GM12878 (cell line): ENCODE data around the gene RUNDC3A. TPM values are rescaled to one million over a fixed set of nuclear protein-coding genes. Genes with fewer than 3 reads are reported as not detected.

Experiments used
- ATAC-seq: fragments of 200-7000 bp; cut with Tn5 transposase; 3 replicates; pipeline ENCODE4 v1.9.1; 2020; ENCODE audit warnings: mild to moderate bottlenecking, moderate library complexity
- BruUV-seq: library from RNA; stranded (reverse); fragments of 400-500 nt; replicated peaks from 2 replicates; lab custom pipeline; 2021; lab: Mats Ljungman, UMichigan
- CTCF ChIA-PET: fragments of 300-600 bp; sonication (Branson Sonifier 250); formaldehyde crosslinking; extraction: SDS; loops from one replicate; lab custom pipeline; 2021; ENCODE audit warnings: inconsistent platforms; lab: Yijun Ruan, JAX
- POLR2A ChIA-PET: fragments of 350-600 bp; formaldehyde crosslinking; extraction: SDS; loops from one replicate; lab custom pipeline; 2021; ENCODE audit warnings: inconsistent platforms; lab: Charles Lee
- RAD21 ChIA-PET: fragments of 300-600 bp; sonication (Branson Sonifier 250); formaldehyde crosslinking; loops from one replicate; lab custom pipeline; 2023; ENCODE audit warnings: antibody characterized with exemption; ENCODE audit not compliant: unreplicated experiment; lab: Charles Lee
- SMC1A ChIA-PET: fragments of 300-600 bp; sonication (Branson Sonifier 250); formaldehyde crosslinking; loops from one replicate; lab custom pipeline; 2023; ENCODE audit not compliant: unreplicated experiment, uncharacterized antibody; lab: Charles Lee
- DNase-seq: peaks from one replicate; pipeline ENCODE4 v3.0.0-alpha.2; 2011; ENCODE audit warnings: low read depth, low spot score
- FAIRE-seq: peaks from 3 replicates; lab custom pipeline; 2011; peaks lifted over from hg19 to GRCh38; lab: Jason Lieb, UNC
- H2AFZ ChIP-seq: 2 replicates; pipeline ENCODE4 v1.6.0; 2011; ENCODE audit warnings: low read depth, low read length, control low read depth; ENCODE audit not compliant: control insufficient read depth
- H3K27ac ChIP-seq: 2 replicates; pipeline ENCODE4 v1.5.1; 2011; ENCODE audit warnings: control low read depth; ENCODE audit not compliant: control insufficient read depth, insufficient read depth
- H3K27me3 ChIP-seq, 2 experiments: replicated peaks in 1 of 2; 2 replicates each; pipeline versions ENCODE4 v1.6.0 to v1.6.1; 2011; ENCODE audit warnings: low read length in 1 of 2; ENCODE audit not compliant: control insufficient read depth in 2 of 2, insufficient read depth in 2 of 2
- H3K36me3 ChIP-seq, 2 experiments: 2 replicates each; pipeline ENCODE4 v1.5.1; 2011; ENCODE audit warnings: low read length in 1 of 2; ENCODE audit not compliant: control insufficient read depth in 2 of 2, insufficient read depth in 2 of 2
- H3K4me1 ChIP-seq: 2 replicates; pipeline ENCODE4 v1.6.1; 2011; ENCODE audit warnings: mild to moderate bottlenecking, low read length, moderate library complexity, mixed read lengths; ENCODE audit not compliant: control insufficient read depth, insufficient read depth
- H3K4me2 ChIP-seq: 2 replicates; pipeline ENCODE4 v1.6.0; 2011; ENCODE audit warnings: control low read depth; ENCODE audit not compliant: control insufficient read depth, insufficient read depth
- H3K4me3 ChIP-seq: fragments of 200-600 bp; sonication (generic); 2 replicates; pipeline ENCODE4 v1.5.1; 2016
- H3K79me2 ChIP-seq: 2 replicates; pipeline ENCODE4 v1.6.0; 2011; ENCODE audit warnings: low read length; ENCODE audit not compliant: control insufficient read depth, insufficient read depth
- H3K9ac ChIP-seq: 2 replicates; pipeline ENCODE4 v1.8.0; 2011; ENCODE audit warnings: low read length, control low read depth, mixed read lengths; ENCODE audit not compliant: control insufficient read depth, insufficient read depth
- H3K9me3 ChIP-seq: replicated peaks from 3 replicates; pipeline ENCODE4 v1.5.1; 2011; ENCODE audit warnings: mild to moderate bottlenecking, low read length; ENCODE audit not compliant: control insufficient read depth, insufficient read depth
- H4K20me1 ChIP-seq: 2 replicates; pipeline ENCODE4 v1.6.0; 2011; ENCODE audit not compliant: control insufficient read depth, insufficient read depth
- CHD1 ChIP-seq: IDR thresholded peaks from 2 replicates; pipeline ENCODE4 v1.6.1; 2012; ENCODE audit warnings: low read depth, low read length, improper control_type of control experiment
- CHD2 ChIP-seq: IDR thresholded peaks from 2 replicates; pipeline ENCODE4 v1.6.1; 2011; ENCODE audit warnings: low read depth, low read length, improper control_type of control experiment, borderline replicate concordance
- HDAC2 ChIP-seq: fragments of 200-600 bp; sonication (generic); IDR thresholded peaks from 2 replicates; pipeline ENCODE4 v1.6.1; 2017
- JUNB ChIP-seq: IDR thresholded peaks from 2 replicates; pipeline ENCODE4 v1.6.1; 2016; ENCODE audit warnings: antibody characterized with exemption, mild to moderate bottlenecking
- KAT2A ChIP-seq: conservative IDR thresholded peaks from 2 replicates; pipeline ENCODE4 v1.6.1; 2011; ENCODE audit warnings: low read depth, low read length; ENCODE audit not compliant: control insufficient read depth
- MTA2 ChIP-seq: fragments of 450-650 bp; IDR thresholded peaks from 2 replicates; pipeline ENCODE4 v1.6.1; 2016; ENCODE audit warnings: low read depth, mild to moderate bottlenecking, moderate library complexity
- NRF1 ChIP-seq: conservative IDR thresholded peaks from 2 replicates; pipeline ENCODE4 v1.6.1; 2011; ENCODE audit warnings: mild to moderate bottlenecking, low read depth, low read length, improper control_type of control experiment
- SIX5 ChIP-seq: IDR thresholded peaks from 2 replicates; pipeline ENCODE4 v1.6.1; 2011; ENCODE audit warnings: mild to moderate bottlenecking, low read depth, low read length, moderate library complexity; ENCODE audit not compliant: severe bottlenecking
- ZZZ3 ChIP-seq: IDR thresholded peaks from 2 replicates; pipeline ENCODE4 v1.6.1; 2011; ENCODE audit warnings: low read depth; ENCODE audit not compliant: control insufficient read depth, insufficient read length
- in situ Hi-C: fragments of 300-500 bp; cut with MboI; formaldehyde crosslinking; loops from 9 replicates; pipeline ENCODE4 v1.14.3; 2018; ENCODE audit warnings: mixed read lengths
- intact Hi-C: fragments of 100-400 bp; cut with micrococcal nuclease; formaldehyde crosslinking; loops from one replicate; pipeline ENCODE4 v1.14.2; 2022; ENCODE audit not compliant: unreplicated experiment
- polyA plus RNA-seq, 11 experiments: library from polyadenylated mRNA; depleted of rRNA in 4 of 11; unstranded in 6 of 11; stranded (reverse) in 5 of 11; fragments of >200 nt; fragmentation: Nextera tagmentation in 4 of 11; fragmentation: Illumina TruSeq in 1 of 11; extraction: Ambion mirVana in 4 of 11; extraction: Trizol in 1 of 11; gene quantifications; 1 replicate in 1 of 11; 2 replicates in 10 of 11; pipeline versions ENCODE4 v1.2.1 to v1.2.3, GENCODE V29; 2011 to 2016; ENCODE audit warnings: inconsistent platforms in 2 of 11, missing spikeins in 2 of 11, low read depth in 1 of 11
- total RNA-seq, 4 experiments: library from RNA; depleted of rRNA in 3 of 4; stranded (reverse); fragments of >200 nt in 3 of 4; fragmentation: Illumina TruSeq in 1 of 4; extraction: Trizol in 1 of 4; gene quantifications; 2 replicates each; pipeline versions ENCODE4 v1.2.1 to v1.2.3, GENCODE V29; 2013 to 2021
- TF ChIP-seq, protein P1 (sequence below): fragments of 450-650 bp; IDR thresholded peaks from 2 replicates; pipeline ENCODE4 v1.6.1; 2017; ENCODE audit warnings: borderline replicate concordance
- TF ChIP-seq, protein P2 (sequence below): fragments of 450-650 bp; IDR thresholded peaks from 2 replicates; pipeline ENCODE4 v1.6.1; 2016; ENCODE audit warnings: mild to moderate bottlenecking

The RUNDC3A gene
- total and polyA plus RNA-seq, 10 of the 15 experiments (the other 5 are each of a cell fraction or from before 2014, with no cell fraction given): 0.07 to 0.17 TPM; not detected in 8

DNA sequence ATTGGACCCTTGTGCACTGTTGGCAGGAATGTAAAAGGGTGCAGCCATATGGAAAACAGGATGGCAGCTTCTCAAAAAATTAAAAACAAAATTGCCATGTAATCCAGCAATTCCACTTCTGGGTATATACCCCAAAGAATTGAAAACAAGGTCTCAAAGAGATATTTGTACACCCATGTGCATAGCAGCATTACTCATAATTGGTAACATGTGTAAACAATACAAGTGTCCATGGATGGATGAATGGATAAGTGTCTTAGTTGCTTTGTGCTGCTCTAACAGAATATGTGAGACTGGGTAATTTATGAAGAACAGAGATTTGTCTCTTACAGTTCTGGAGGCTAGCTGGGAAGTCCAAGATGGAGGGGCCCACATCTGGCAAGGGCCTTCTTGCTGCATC, 3.8 kb upstream of the RUNDC3A start:
- ChIA-PET SMC1A (no interaction called here), CTCF (interaction anchor here (1.1 to 1.2 kb wide), 2 partner anchors 27 to 95 kb away, joined by 3 to 4 read pairs; no protein-coding TSS in a partner anchor), RAD21 (interaction anchor here (1.0 kb wide), 1 partner anchor 83 kb away, joined by 3 read pairs; no protein-coding TSS in a partner anchor), POLR2A (interaction anchor here (1.2 kb wide), 1 partner anchor 118 kb away, joined by 3 read pairs; the partner anchor contains the start of gene TMUB2)
- no peak overlapping the region for H3K27ac ChIP-seq
- H3K36me3 ChIP-seq: no peaks in the 10 kb centered on the region
- in situ Hi-C loops (no loop called here), intact Hi-C loops (no loop called here)
- no peak overlapping the region for H3K9ac ChIP-seq
- H3K9me3 ChIP-seq: no peaks in the 10 kb centered on the region
- DNase-seq (no peak), FAIRE-seq (no peak), ATAC-seq (no peak)
- H4K20me1 ChIP-seq: no peaks in the 10 kb centered on the region
- no peak overlapping the region for H3K4me3 ChIP-seq
- BruUV-seq: no TSS peak
- no peak for TF ChIP-seq MTA2
- TF ChIP-seq KAT2A: no peak
- TF ChIP-seq ZZZ3: no peak
- no peak for TF ChIP-seq CHD1
- TF ChIP-seq SIX5: no peak
- no peak for TF ChIP-seq NRF1
- no peak for TF ChIP-seq CHD2
- TF ChIP-seq, protein P1, sequence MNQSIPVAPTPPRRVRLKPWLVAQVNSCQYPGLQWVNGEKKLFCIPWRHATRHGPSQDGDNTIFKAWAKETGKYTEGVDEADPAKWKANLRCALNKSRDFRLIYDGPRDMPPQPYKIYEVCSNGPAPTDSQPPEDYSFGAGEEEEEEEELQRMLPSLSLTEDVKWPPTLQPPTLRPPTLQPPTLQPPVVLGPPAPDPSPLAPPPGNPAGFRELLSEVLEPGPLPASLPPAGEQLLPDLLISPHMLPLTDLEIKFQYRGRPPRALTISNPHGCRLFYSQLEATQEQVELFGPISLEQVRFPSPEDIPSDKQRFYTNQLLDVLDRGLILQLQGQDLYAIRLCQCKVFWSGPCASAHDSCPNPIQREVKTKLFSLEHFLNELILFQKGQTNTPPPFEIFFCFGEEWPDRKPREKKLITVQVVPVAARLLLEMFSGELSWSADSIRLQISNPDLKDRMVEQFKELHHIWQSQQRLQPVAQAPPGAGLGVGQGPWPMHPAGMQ: no peak
- no peak for TF ChIP-seq JUNB
- TF ChIP-seq, protein P2, sequence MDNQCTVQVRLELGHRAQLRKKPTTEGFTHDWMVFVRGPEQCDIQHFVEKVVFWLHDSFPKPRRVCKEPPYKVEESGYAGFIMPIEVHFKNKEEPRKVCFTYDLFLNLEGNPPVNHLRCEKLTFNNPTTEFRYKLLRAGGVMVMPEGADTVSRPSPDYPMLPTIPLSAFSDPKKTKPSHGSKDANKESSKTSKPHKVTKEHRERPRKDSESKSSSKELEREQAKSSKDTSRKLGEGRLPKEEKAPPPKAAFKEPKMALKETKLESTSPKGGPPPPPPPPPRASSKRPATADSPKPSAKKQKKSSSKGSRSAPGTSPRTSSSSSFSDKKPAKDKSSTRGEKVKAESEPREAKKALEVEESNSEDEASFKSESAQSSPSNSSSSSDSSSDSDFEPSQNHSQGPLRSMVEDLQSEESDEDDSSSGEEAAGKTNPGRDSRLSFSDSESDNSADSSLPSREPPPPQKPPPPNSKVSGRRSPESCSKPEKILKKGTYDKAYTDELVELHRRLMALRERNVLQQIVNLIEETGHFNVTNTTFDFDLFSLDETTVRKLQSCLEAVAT: no peak
- TF ChIP-seq HDAC2: no peak
- no peak overlapping the region for H3K4me2 ChIP-seq
- peaks cover 6 to 10% of the 10 kb centered on the region in 2 experiments for H3K27me3 ChIP-seq
- no peaks in the 10 kb centered on the region for H3K79me2 ChIP-seq
- peaks cover 2% of the 10 kb centered on the region; the same call in 1 of the 2 replicates for H3K4me1 ChIP-seq
- H2AFZ ChIP-seq: no peak overlapping the region
